Raji (cell line): ENCODE measurements around the gene CD300LF.

ENCODE experiments used
- POLR2A ChIP-seq: IDR thresholded peaks from 2 replicates; pipeline ENCODE4 v1.6.1; 2011; ENCODE audit warnings: low read depth, low read length, control low read depth; ENCODE audit not compliant: insufficient read depth

CD300LF gene

DNA sequence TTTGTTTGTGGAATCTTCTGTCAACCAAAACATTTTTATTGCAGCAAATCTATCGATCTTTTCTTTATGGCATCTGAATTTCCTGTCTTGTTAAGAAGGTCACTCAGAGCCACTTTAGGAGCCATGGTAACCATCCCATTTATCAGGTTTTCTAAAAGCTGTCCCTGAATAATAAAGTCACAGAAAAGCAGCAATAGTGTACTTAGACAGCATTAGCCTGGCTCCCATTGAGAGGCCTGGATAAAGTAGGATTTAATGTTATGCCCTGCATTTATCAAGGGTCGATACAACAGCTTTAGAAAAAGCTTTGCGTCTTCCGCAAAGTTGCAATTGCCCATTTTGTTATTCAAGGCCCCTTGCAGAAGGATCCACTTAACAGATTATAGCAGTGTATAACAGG, 10.1 kb upstream of the CD300LF start:
- TF ChIP-seq POLR2A: no peak

DNA sequence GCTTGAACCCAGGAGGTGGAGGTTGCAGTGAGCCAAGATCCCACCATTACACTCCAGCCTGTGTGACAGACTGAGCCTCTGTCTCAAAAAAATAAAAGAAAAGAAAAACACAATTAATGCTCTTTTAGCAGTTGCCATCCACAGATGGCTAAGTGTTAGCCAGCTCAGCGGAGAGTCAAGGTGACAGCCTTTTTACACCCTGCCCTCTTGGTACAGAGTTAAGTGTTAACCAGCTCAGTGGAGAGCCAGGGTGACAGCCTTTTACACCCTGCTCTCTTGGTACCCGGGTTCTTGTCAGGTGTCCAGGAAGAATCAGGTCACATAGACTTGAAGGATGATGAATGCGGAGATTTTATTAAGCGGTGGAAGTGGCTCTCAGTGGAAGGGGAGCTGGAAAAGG, 7.8 kb upstream of the CD300LF start:
- no peak for TF ChIP-seq POLR2A

DNA sequence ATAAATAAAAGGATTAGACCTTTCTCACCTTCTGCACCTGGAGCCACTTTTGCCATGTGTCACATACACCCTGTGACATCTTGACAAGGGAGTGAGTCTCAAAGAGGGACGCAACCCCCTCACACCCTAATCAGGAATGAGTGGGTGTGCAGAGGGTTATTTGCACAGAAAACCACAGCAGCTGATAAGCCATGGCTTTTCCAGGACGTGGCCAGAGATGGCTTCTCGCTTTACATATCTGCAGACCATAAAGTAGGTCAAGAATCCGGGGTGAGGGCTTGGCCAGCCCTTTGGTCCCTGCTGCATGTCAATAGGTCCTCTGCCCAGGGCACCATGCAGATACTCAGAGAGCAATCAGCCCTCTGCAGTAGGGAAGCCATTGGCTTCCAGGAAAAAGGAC, 2.4 kb upstream of the CD300LF start:
- no peak for TF ChIP-seq POLR2A

DNA sequence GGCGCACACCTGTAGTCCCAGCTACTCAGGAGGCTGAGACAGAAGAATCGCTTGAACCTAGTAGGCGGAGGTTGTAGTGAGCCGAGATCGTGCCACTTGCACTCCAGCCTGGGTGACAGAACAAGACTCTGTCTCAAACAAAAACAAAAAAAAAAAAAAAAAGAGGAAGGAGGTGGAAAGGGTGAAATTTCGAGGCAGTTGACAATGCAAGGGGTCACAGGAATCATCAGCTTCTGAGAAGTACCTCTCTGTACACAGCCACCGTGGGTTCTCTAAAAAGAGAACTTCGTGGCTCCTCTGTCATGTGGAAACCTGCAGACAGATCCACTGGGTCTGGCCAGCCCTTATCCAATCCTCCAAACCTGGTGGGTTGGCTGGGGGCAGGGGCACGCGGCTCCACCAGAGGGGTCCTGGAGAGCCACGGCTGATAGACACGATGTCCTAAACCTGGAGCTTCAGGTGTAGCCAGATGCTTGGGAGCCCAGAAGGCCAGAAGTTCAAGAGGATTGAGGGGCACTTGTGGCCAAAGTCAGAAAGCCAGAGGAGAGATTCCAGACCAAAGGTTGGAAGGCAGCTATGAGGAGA, 540 bp upstream of the CD300LF start:
- TF ChIP-seq POLR2A: no peak

- no peak for TF ChIP-seq POLR2A
These were observed 422 bp downstream of the CD300LF start for GRCh38 chr17:74712301-74712700.

DNA sequence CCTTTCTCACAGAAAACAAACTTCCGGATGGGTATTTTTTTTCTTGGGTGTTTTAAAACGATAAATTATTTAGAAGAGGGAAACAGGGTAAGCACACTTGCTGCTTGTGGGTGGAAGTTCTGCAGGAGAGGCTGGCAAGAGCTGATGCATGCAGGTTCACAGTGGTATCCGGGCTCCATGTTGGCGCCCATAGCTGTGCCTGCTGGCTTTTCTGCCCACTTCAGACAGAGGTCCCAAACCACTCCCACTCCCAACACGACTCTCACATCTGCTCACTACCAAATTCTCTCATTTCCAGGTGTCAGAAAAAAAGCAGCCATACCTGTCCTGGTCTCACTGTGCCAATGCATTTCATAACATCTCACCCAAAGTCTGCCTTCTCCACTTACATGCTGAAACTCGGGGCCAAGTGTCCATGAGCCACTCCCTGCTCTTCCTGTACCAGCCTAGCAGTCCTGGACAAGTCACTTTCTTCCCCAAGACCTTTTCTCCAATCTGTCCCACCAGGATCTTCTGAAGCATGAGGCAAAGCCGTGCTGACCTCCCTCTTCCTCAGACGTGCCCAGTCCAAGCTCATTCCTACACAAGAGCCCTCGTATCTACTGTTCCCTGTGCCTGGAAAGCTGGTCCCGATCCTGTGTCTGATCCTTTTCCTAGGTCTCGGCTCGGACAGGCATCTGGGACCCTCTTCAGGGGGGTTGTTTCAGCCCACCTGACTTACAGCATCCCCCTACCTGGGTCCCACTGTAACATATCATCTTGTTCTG, 1.5 kb downstream of the CD300LF start:
- no peak for TF ChIP-seq POLR2A

GRCh38 chr17:74704544-74704943, 8.2 kb downstream of the CD300LF start:
- TF ChIP-seq POLR2A: no peak

DNA sequence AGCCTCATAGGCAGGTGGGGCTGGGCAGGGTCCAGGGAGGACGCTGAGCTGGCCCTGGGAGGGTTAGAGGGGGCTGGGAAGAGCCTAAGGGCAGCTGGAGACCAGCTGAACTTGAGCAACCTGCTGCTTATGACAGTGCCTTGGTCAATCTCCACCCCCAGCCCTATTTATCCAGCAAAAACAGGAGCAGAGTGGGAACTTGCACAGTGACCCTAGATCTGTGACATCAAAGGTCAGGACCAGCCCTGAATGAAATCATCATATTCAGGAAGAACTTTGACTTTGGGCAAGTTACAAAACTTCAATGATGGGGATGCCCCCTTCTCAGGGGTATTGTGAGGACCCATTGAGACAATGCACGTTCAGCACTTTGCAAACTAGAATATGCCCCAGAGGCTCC, 9.4 kb downstream of the CD300LF start:
- TF ChIP-seq POLR2A: no peak

DNA sequence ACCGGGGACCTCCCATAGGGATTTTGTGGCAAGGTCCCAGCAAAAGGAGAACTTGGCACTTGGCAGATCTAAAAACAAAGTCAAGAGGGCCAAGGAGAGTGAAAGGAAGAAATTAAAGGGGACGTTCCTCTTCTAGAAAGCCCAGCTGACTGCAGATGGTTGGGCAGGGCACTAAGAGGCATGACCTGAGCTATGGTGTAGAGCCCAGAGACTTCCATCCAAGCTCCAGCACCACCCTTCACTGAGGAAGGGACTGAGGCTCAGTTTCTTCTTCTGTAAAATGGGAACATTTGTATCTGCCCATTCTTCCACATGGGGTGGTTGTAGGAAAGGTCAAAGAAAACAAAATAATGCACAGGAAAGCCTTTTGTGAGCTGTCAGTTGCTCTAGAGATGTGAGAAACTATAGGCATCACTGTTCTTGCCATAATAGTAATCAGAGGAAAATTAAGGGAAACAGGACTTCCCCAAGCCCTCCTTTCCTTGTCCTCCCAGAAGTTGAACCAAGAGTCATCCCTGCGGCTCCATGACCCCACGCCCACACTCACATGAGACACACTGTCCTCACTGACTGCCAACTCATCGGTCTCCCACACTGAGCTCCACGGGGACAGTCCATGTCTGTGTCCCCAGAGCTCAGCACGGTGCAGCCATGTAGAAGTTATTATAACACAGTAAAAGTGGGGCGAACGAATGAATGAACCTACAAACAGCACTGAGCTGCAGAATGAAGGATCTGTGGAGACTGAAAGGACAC, 10.4 kb downstream of the CD300LF start:
- TF ChIP-seq POLR2A: no peak

DNA sequence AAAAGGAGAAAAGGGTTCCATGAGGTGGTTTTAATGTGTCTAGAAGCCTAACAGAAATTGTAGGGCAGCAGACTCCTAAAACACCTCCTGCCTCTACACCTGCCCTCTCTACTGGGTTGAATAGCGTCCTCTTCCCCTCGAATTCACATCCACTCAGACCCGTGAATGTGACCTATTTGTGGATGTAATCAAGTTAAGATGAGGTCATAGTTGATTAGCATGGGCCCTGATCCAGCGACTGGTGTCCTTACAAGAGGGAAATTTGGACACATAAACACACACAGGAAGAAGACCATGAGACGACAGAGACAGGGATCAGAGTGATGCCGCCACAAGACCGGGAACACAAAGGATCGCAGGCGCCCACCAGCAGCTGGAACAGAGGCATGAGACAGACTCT, 13.5 kb downstream of the CD300LF start:
- no peak for TF ChIP-seq POLR2A

DNA sequence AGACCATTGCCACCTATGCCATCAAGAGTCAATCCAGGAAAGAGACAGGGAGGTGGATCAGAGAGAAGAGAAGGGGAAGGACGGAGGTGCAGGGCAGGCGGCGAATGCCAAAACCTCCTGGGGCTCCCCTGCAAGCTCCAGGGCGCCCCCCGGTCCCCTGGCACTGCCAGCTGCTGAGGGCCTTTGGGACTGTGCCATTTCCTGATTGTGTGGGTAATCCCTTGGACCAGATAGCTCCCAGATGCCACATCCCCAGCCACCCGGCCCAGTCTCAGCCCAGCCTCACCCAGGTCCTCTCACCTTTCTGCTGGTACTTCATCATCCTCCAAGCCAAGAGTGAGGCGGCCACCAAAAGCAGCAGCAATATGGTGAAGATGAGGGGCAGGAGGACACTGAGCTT, 14.7 kb downstream of the CD300LF start:
- TF ChIP-seq POLR2A: no peak

DNA sequence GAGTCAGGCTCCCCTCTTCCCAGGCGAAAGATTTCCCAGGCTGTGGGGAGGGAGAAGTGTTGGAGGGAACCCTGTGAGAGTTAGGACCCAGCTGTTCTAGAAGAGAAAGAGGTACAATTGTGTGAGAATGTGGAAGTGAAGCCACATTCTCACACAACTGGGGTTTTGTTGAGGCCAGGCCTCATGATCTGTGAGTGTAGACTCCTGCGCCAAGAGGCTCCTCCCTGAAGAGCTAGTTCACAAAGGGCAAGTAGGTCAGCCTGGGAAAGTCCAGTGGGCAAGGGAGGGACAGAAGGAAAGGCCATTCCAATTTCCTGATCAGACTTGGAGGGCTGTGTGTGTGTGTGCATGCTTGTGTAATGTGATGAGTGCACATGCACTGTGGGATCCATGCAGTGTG, 15.2 kb downstream of the CD300LF start:
- TF ChIP-seq POLR2A: no peak

- no peak for TF ChIP-seq POLR2A
These were observed 17.1 kb downstream of the CD300LF start for GRCh38 chr17:74695629-74696028.

- no peak for TF ChIP-seq POLR2A
These were observed 18.6 kb downstream of the CD300LF start for GRCh38 chr17:74694081-74694480.

GRCh38 chr17:74691151-74691550, 21.6 kb downstream of the CD300LF start:
- no peak for TF ChIP-seq POLR2A

DNA sequence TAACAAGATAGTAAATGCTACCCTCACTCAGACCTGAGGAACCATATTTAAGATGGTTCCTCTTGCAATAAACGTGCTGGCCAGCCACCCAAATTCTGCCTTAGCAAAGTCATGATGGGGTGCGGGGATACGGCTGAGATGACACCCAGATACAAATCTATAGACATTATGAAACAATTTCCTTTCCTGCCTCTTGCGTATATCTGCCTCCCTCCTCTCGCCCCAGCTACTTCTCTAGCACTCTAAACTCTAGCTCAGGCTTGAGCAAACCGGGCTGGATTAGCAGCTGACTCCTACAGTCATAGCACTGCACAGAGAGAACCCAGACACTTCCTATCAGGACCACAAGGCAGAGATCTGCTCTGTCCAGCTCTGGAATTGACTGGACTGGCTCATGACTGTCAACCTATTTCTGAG, 22.3 kb downstream of the CD300LF start:
- TF ChIP-seq POLR2A: no peak
